CD14-positive monocyte (primary cell): ENCODE measurements around the gene NIN. TPM values are rescaled to one million over a fixed set of nuclear protein-coding genes. Genes with fewer than 3 reads are reported as not detected.

ENCODE experiments used
- DNase-seq, 3 donors: peaks; one replicate each; pipeline ENCODE4 v3.0.0-alpha.2; 2011 to 2022
- H2AFZ ChIP-seq: 2 replicates; pipeline ENCODE4 v1.6.0; 2012; ENCODE audit warnings: mild to moderate bottlenecking, low read depth, low read length, inconsistent platforms; ENCODE audit not compliant: insufficient read depth, poor library complexity, severe bottlenecking
- H3K27ac ChIP-seq, 2 donors: 1 replicate in 1 of 2; 2 replicates in 1 of 2; pipeline ENCODE4 v1.5.1; 2012 to 2013; ENCODE audit warnings: low read length in 2 of 2, control low read depth in 1 of 2, inconsistent platforms in 1 of 2, low read depth in 1 of 2, mild to moderate bottlenecking in 1 of 2
- H3K27me3 ChIP-seq, 2 donors: one replicate each; pipeline versions ENCODE4 v1.6.0 to v1.6.1; 2011 to 2013; ENCODE audit warnings: low read length in 2 of 2; ENCODE audit not compliant: control insufficient read depth in 2 of 2, insufficient read depth in 2 of 2
- H3K36me3 ChIP-seq, 2 donors: replicated peaks in 1 of 2; 1 replicate in 1 of 2; 2 replicates in 1 of 2; pipeline versions ENCODE4 v1.5.1 to v1.6.1; 2012 to 2013; ENCODE audit warnings: low read length in 2 of 2, control low read depth in 1 of 2, inconsistent platforms in 1 of 2, mild to moderate bottlenecking in 1 of 2; ENCODE audit not compliant: insufficient read depth in 2 of 2, control insufficient read depth in 1 of 2
- H3K4me1 ChIP-seq, 2 donors: 1 replicate in 1 of 2; 2 replicates in 1 of 2; pipeline versions ENCODE4 v1.5.1 to v1.6.1; 2012 to 2013; ENCODE audit warnings: low read length in 2 of 2, control low read depth in 1 of 2, inconsistent platforms in 1 of 2, mild to moderate bottlenecking in 1 of 2, moderate library complexity in 1 of 2; ENCODE audit not compliant: insufficient read depth in 2 of 2, control insufficient read depth in 1 of 2
- H3K4me2 ChIP-seq: replicated peaks from 2 replicates; pipeline ENCODE3; 2012; ENCODE audit warnings: low read length, moderate library complexity, mild to moderate bottlenecking; ENCODE audit not compliant: poor library complexity, severe bottlenecking; ENCODE audit errors: extremely low read depth
- H3K4me3 ChIP-seq, 3 experiments: fragments of 200-600 bp in 1 of 3; sonication (generic) in 1 of 3; replicated peaks in 1 of 3; 1 replicate in 2 of 3; 2 replicates in 1 of 3; pipeline ENCODE4 v1.5.1; 2011 to 2013; ENCODE audit warnings: low read length in 3 of 3, mild to moderate bottlenecking in 3 of 3, control low read depth in 2 of 3, low read depth in 2 of 3, inconsistent platforms in 1 of 3, moderate library complexity in 1 of 3
- H3K79me2 ChIP-seq: 2 replicates; pipeline ENCODE4 v1.6.0; 2012; ENCODE audit warnings: mild to moderate bottlenecking, control low read depth, inconsistent platforms, low read length, moderate library complexity; ENCODE audit not compliant: insufficient read depth
- H3K9ac ChIP-seq: 2 replicates; pipeline ENCODE4 v1.6.0; 2017; ENCODE audit warnings: low read length, mild to moderate bottlenecking; ENCODE audit not compliant: insufficient read depth, poor library complexity, severe bottlenecking
- H3K9me3 ChIP-seq, 2 donors: replicated peaks in 1 of 2; 1 replicate in 1 of 2; 2 replicates in 1 of 2; pipeline versions ENCODE4 v1.5.1 to v1.6.1; 2012 to 2013; ENCODE audit warnings: low read length in 2 of 2, control low read depth in 1 of 2; ENCODE audit not compliant: control insufficient read depth in 1 of 2, insufficient read depth in 1 of 2
- H4K20me1 ChIP-seq: 2 replicates; pipeline ENCODE4 v1.6.0; 2012; ENCODE audit warnings: mild to moderate bottlenecking, low read length, control low read depth, moderate library complexity; ENCODE audit not compliant: insufficient read depth
- H3K27ac Mint-ChIP-seq, 7 donors: one replicate each; pipeline ENCODE4 v1.8.0; 2020; ENCODE audit warnings: mild to moderate bottlenecking in 7 of 7, mixed read lengths in 7 of 7, moderate library complexity in 6 of 7, inconsistent platforms in 2 of 7
- H3K27me3 Mint-ChIP-seq, 3 donors: one replicate each; pipeline ENCODE4 v1.8.0; 2021 to 2022; ENCODE audit warnings: low read depth in 3 of 3, mild to moderate bottlenecking in 3 of 3, mixed read lengths in 3 of 3, moderate library complexity in 3 of 3, inconsistent platforms in 1 of 3
- H3K36me3 Mint-ChIP-seq, 2 donors: one replicate each; pipeline ENCODE4 v1.8.0; 2020; ENCODE audit warnings: mixed read lengths in 2 of 2, inconsistent platforms in 1 of 2, mild to moderate bottlenecking in 1 of 2
- H3K4me1 Mint-ChIP-seq: one replicate; pipeline ENCODE4 v1.8.0; 2020; ENCODE audit warnings: mild to moderate bottlenecking, mixed read lengths
- H3K4me3 Mint-ChIP-seq, 2 donors: one replicate each; pipeline ENCODE4 v1.8.0; 2020; ENCODE audit warnings: mild to moderate bottlenecking in 2 of 2, mixed read lengths in 2 of 2, moderate library complexity in 1 of 2
- H3K9me3 Mint-ChIP-seq, 7 donors: one replicate each; pipeline ENCODE4 v1.8.0; 2020 to 2022; ENCODE audit warnings: mixed read lengths in 7 of 7, mild to moderate bottlenecking in 6 of 7, moderate library complexity in 6 of 7, inconsistent platforms in 2 of 7
- WGBS: methylation state at CpG from one replicate; pipeline ENCODE4 v1.1.5; 2013; ENCODE audit warnings: missing lambda C conversion rate; ENCODE audit not compliant: insufficient coverage; 5-methylcytosine and 5-hydroxymethylcytosine counted together
- intact Hi-C, 2 donors: fragments of 100-400 bp; cut with micrococcal nuclease; formaldehyde crosslinking; loops; one replicate each; pipeline versions ENCODE4 v1.15.0 to v1.15.1; 2023
- polyA plus RNA-seq, 3 donors: library from polyadenylated mRNA; depleted of rRNA in 1 of 3; unstranded in 2 of 3; stranded (reverse) in 1 of 3; fragments of 300-500 nt in 2 of 3; fragments of >200 nt in 1 of 3; fragmentation: Illumina TruSeq in 2 of 3; gene quantifications; 1 replicate in 2 of 3; 2 replicates in 1 of 3; pipeline ENCODE4 v1.2.3, GENCODE V29; 2012 to 2021
- TF ChIP-seq, protein P1 (sequence below): fragments of 200-600 bp; IDR thresholded peaks from one replicate; pipeline ENCODE4 v1.8.0; 2022; ENCODE audit warnings: antibody characterized with exemption, mild to moderate bottlenecking

Gene NIN
- polyA plus RNA-seq, 3 donors: 15.3 to 29.1 (median 26.5) TPM

DNA sequence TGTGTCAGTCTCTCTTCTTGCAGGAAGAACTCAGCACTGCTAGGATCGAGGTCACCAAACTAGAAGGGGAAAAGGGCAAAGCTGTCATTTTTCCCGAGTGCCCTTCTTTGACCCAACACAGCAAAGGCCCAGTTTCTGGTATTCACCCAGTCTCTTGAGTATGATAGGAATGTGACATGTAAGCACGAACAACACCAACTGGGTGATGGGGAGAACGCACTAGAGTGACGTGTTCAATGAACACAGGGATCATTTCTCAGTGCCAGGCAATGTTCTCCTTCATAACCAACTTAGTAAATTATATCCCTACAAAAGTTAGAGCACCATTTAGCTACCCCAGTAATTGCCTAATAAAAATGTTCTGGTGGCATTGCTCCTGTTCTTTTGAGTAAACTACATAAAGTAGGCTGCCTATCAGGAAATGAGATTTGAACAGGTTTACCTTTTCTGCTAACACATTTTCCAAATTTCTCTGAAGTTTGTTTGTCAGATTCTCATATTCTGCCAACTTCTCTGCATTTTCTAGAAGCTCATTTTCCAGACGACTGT is 64.5 kb downstream of the NIN start:
- WGBS: no CpG with 5 or more reads among the region's 6 CpGs
- no peak for DNase-seq
- no peaks in the 10 kb centered on the region for H3K27me3 Mint-ChIP-seq
- intact Hi-C loops: no loop called here
- peaks cover 34% of the 10 kb centered on the region for H4K20me1 ChIP-seq
- H3K4me1 Mint-ChIP-seq: no peaks in the 10 kb centered on the region
- H3K27ac ChIP-seq: peak overlapping the region in 1 of 2 donors; percentile 13
- no peaks in the 10 kb centered on the region for H3K79me2 ChIP-seq
- H3K9me3 Mint-ChIP-seq: no peaks in the 10 kb centered on the region
- H3K4me3 ChIP-seq: no peak overlapping the region
- H3K36me3 ChIP-seq: peaks cover 94 to 99% of the 10 kb centered on the region in 2 donors
- peak overlapping the region in 1 of 7 donors; percentile 68 for H3K27ac Mint-ChIP-seq
- H3K4me2 ChIP-seq: no peak overlapping the region
- no peaks in the 10 kb centered on the region for H3K9me3 ChIP-seq
- no peak overlapping the region for H3K4me3 Mint-ChIP-seq
- peaks cover 37 to 88% of the 10 kb centered on the region in 2 donors for H3K36me3 Mint-ChIP-seq
- H2AFZ ChIP-seq: no peak overlapping the region
- no peaks in the 10 kb centered on the region for H3K27me3 ChIP-seq
- H3K4me1 ChIP-seq: no peaks in the 10 kb centered on the region
- H3K9ac ChIP-seq: no peak overlapping the region
- TF ChIP-seq, protein P1, sequence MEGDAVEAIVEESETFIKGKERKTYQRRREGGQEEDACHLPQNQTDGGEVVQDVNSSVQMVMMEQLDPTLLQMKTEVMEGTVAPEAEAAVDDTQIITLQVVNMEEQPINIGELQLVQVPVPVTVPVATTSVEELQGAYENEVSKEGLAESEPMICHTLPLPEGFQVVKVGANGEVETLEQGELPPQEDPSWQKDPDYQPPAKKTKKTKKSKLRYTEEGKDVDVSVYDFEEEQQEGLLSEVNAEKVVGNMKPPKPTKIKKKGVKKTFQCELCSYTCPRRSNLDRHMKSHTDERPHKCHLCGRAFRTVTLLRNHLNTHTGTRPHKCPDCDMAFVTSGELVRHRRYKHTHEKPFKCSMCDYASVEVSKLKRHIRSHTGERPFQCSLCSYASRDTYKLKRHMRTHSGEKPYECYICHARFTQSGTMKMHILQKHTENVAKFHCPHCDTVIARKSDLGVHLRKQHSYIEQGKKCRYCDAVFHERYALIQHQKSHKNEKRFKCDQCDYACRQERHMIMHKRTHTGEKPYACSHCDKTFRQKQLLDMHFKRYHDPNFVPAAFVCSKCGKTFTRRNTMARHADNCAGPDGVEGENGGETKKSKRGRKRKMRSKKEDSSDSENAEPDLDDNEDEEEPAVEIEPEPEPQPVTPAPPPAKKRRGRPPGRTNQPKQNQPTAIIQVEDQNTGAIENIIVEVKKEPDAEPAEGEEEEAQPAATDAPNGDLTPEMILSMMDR: no peak

DNA sequence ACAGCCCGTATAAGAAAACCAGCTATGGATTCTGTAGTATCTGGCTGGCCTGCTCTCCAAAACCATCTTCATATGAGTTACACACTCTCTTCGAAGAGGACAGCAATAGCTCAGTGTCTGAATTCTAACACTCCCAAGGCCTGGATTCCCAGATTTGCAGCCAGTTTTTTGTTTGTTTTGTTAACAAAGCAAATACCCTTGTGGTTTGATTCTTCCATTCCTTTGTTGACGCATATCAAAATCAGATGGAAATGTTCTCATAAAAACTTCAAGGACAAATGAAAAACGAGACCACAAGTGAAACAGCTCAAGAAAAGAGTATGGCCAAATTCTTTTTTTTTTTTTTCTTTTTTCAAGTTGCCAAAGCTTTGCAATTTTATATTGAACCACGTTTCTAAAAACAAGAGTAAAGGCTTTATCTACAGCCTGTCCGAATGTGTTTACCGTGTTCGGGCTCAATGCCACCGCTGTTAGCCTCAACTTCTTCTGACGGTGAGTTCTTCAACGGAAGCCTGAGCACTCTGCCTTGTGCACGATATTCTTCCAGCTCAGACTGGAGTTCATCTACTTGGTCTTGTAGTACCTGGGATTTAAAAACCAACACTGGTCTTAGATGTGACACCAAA is 67.5 kb downstream of the NIN start:
- H3K4me3 Mint-ChIP-seq: no peak overlapping the region
- peak overlapping the region in 1 of 7 donors; percentile 41 for H3K27ac Mint-ChIP-seq
- peaks cover 31% of the 10 kb centered on the region for H4K20me1 ChIP-seq
- peaks cover 0 to 2% (median 0%) of the 10 kb centered on the region in 3 donors for H3K27me3 Mint-ChIP-seq
- H3K9me3 ChIP-seq: no peaks in the 10 kb centered on the region
- peaks cover 8 to 78% of the 10 kb centered on the region in 2 donors for H3K36me3 Mint-ChIP-seq
- no peak overlapping the region for H3K27ac ChIP-seq
- H3K9ac ChIP-seq: no peak overlapping the region
- no peaks in the 10 kb centered on the region for H3K9me3 Mint-ChIP-seq
- no peaks in the 10 kb centered on the region for H3K4me1 ChIP-seq
- no peaks in the 10 kb centered on the region for H3K79me2 ChIP-seq
- WGBS: 100% methylated on average over 11 of the region's 12 CpGs
- no peak for DNase-seq
- H3K36me3 ChIP-seq: peaks cover 93 to 99% of the 10 kb centered on the region in 2 donors
- intact Hi-C loops: no loop called here
- H3K4me2 ChIP-seq: no peak overlapping the region
- no peak overlapping the region for H2AFZ ChIP-seq
- TF ChIP-seq, protein P1: no peak
- H3K27me3 ChIP-seq: no peaks in the 10 kb centered on the region
- no peak overlapping the region for H3K4me3 ChIP-seq
- H3K4me1 Mint-ChIP-seq: no peaks in the 10 kb centered on the region
